ENCODE measurements around the gene GRID2IP.

GRCh38 chr7:6590645-6591110, 39.4 kb upstream of the GRID2IP start:
- TF ChIP-seq, protein P1, sequence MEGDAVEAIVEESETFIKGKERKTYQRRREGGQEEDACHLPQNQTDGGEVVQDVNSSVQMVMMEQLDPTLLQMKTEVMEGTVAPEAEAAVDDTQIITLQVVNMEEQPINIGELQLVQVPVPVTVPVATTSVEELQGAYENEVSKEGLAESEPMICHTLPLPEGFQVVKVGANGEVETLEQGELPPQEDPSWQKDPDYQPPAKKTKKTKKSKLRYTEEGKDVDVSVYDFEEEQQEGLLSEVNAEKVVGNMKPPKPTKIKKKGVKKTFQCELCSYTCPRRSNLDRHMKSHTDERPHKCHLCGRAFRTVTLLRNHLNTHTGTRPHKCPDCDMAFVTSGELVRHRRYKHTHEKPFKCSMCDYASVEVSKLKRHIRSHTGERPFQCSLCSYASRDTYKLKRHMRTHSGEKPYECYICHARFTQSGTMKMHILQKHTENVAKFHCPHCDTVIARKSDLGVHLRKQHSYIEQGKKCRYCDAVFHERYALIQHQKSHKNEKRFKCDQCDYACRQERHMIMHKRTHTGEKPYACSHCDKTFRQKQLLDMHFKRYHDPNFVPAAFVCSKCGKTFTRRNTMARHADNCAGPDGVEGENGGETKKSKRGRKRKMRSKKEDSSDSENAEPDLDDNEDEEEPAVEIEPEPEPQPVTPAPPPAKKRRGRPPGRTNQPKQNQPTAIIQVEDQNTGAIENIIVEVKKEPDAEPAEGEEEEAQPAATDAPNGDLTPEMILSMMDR (IDR thresholded peaks at IDR 0.05), result no peak
- no peak for TF ChIP-seq TP53 (CRISPR knock-in tag; IDR thresholded peaks at IDR 0.05)

Measured in WTC11 (cell line).